HG02588 (cell line): ENCODE results near the gene CTDP1.
"Not testable (repeated sequence)": the region's sequence is repeated elsewhere in the genome, so short reads cannot be mapped to it uniquely, and the experiment has no call there.

Source experiments
- ATAC-seq: cut with Tn5 transposase; IDR thresholded peaks from one replicate; pipeline ENCODE4 v1.9.1; 2021; ENCODE audit warnings: mild to moderate bottlenecking, moderate library complexity; ENCODE audit not compliant: unreplicated experiment

The CTDP1 gene

GRCh38 chr18:79739440-79739778 is 59.8 kb downstream of the CTDP1 start:
- no peak for ATAC-seq

- ATAC-seq = not testable (repeated sequence)
These were observed 60.4 kb downstream of the CTDP1 start for GRCh38 chr18:79740047-79740446.

GRCh38 chr18:79740521-79741361 is 61.1 kb downstream of the CTDP1 start:
- ATAC-seq = no peak

- no peak for ATAC-seq
These were observed 61.7 kb downstream of the CTDP1 start for GRCh38 chr18:79741362-79741700.

GRCh38 chr18:79742076-79742475 is 62.5 kb downstream of the CTDP1 start:
- ATAC-seq = no peak

GRCh38 chr18:79744625-79745024 is 65.0 kb downstream of the CTDP1 start:
- ATAC-seq = no peak

GRCh38 chr18:79746730-79747129 is 67.1 kb downstream of the CTDP1 start:
- ATAC-seq = no peak

GRCh38 chr18:79747156-79747845 is 67.7 kb downstream of the CTDP1 start:
- ATAC-seq = no peak

GRCh38 chr18:79748321-79749180 is 68.9 kb downstream of the CTDP1 start:
- no peak for ATAC-seq

- no peak for ATAC-seq
These were observed 69.9 kb downstream of the CTDP1 start for GRCh38 chr18:79749251-79750191.

GRCh38 chr18:79750980-79751571 is 71.5 kb downstream of the CTDP1 start:
- ATAC-seq = no peak

GRCh38 chr18:79751918-79752578 is 72.4 kb downstream of the CTDP1 start:
- ATAC-seq = not testable (repeated sequence)

- ATAC-seq = not testable (repeated sequence)
These were observed 73.3 kb downstream of the CTDP1 start for GRCh38 chr18:79752946-79753345.

GRCh38 chr18:79753391-79753851 is 73.8 kb downstream of the CTDP1 start:
- ATAC-seq = no peak

GRCh38 chr18:79754022-79754761 is 74.6 kb downstream of the CTDP1 start:
- ATAC-seq = no peak

GRCh38 chr18:79754831-79755351 is 75.3 kb downstream of the CTDP1 start:
- ATAC-seq = no peak

GRCh38 chr18:79755496-79756142 is 76.0 kb downstream of the CTDP1 start:
- no peak for ATAC-seq

- ATAC-seq = no peak
These were observed 76.5 kb downstream of the CTDP1 start for GRCh38 chr18:79756143-79756500.
